Stomach (tissue), 9 donors: Measurements from ENCODE around the gene APELA. TPM values are rescaled to one million over a fixed set of nuclear protein-coding genes. Genes with fewer than 3 reads are reported as not detected.
"Not testable (repeated sequence)": the region's sequence is repeated elsewhere in the genome, so short reads cannot be mapped to it uniquely, and the experiment has no call there.

ENCODE experiments used
- DNase-seq, 2 donors: peaks; one replicate each; pipeline versions ENCODE4 v3.0.0 to v3.0.0-alpha.2; 2013 to 2019
- H3K27ac ChIP-seq, 5 donors: fragments of 200-600 bp in 4 of 5; sonication (generic) in 4 of 5; one replicate each; pipeline ENCODE4 v1.5.1; 2013 to 2019; ENCODE audit warnings: mild to moderate bottlenecking in 1 of 5, moderate library complexity in 1 of 5
- H3K27me3 ChIP-seq, 3 donors: fragments of 200-600 bp; sonication (generic); one replicate each; pipeline ENCODE4 v1.5.1; 2017 to 2019; ENCODE audit warnings: mixed run types in 1 of 3
- H3K36me3 ChIP-seq, 4 donors: fragments of 200-600 bp; sonication (generic); 1 replicate in 3 of 4; 2 replicates in 1 of 4; pipeline ENCODE4 v1.5.1; 2016 to 2019
- H3K4me1 ChIP-seq, 4 donors: fragments of 200-600 bp; sonication (generic); one replicate each; pipeline ENCODE4 v1.5.1; 2016 to 2019
- H3K4me3 ChIP-seq, 4 donors: fragments of 200-600 bp; sonication (generic) in 3 of 4; one replicate each; pipeline ENCODE4 v1.5.1; 2016 to 2019; ENCODE audit warnings: mild to moderate bottlenecking in 1 of 4
- H3K9me3 ChIP-seq, 4 donors: fragments of 200-600 bp; sonication (generic); one replicate each; pipeline ENCODE4 v1.5.1; 2016 to 2019
- EP300 ChIP-seq: sonication (generic); formaldehyde crosslinking; IDR thresholded peaks from one replicate; pipeline ENCODE4 v1.6.1; 2017; ENCODE audit warnings: antibody characterized with exemption
- POLR2A ChIP-seq, 4 donors: fragments of 450-650 bp; IDR thresholded peaks; one replicate each; pipeline ENCODE4 v1.6.1; 2016; ENCODE audit warnings: antibody characterized with exemption in 4 of 4, control low read depth in 2 of 4, mild to moderate bottlenecking in 1 of 4, moderate library complexity in 1 of 4
- POLR2AphosphoS5 ChIP-seq, 3 donors: sonication (generic); formaldehyde crosslinking; IDR thresholded peaks; one replicate each; pipeline ENCODE4 v1.6.1; 2016; ENCODE audit warnings: antibody characterized with exemption in 3 of 3
- WGBS, 5 donors: extraction: QIAGEN DNeasy Blood & Tissue Kit in 3 of 5; methylation state at CpG; one replicate each; pipeline versions ENCODE4 v1.1.5 to v1.1.7; 2013 to 2018; 5-methylcytosine and 5-hydroxymethylcytosine counted together
- intact Hi-C: fragments of 100-400 bp; cut with DNase I; formaldehyde crosslinking; loops from one replicate; pipeline ENCODE4 v1.15.1; 2023; ENCODE audit warnings: low total_unique reads
- polyA plus RNA-seq, 3 donors: library from polyadenylated mRNA; stranded (reverse); fragments of 200-250 nt; gene quantifications; one replicate each; pipeline ENCODE4 v1.2.3, GENCODE V29; 2013
- total RNA-seq, 5 donors: library from RNA; depleted of rRNA; stranded (reverse); fragments of >200 nt; gene quantifications; one replicate each; pipeline versions ENCODE4 v1.1.0 to v1.2.3, GENCODE V29; 2014 to 2016
- TF ChIP-seq, protein P1 (sequence below), 7 experiments: fragments of 450-650 bp in 4 of 7; fragments of 200-600 bp in 3 of 7; sonication (generic) in 3 of 7; IDR thresholded peaks; one replicate each; pipeline ENCODE4 v1.5.1; 2016 to 2019; ENCODE audit warnings: antibody characterized with exemption in 7 of 7, control low read depth in 2 of 7, mild to moderate bottlenecking in 1 of 7
- donor health status: healthy with polysubstance abuse.
- donor health status: Bipolar disorder and iron deficiency.
- donor health status: healthy.

APELA gene
- total and polyA plus RNA-seq, 8 donors: 0.13 to 0.18 TPM; not detected in 6

GRCh38 chr4:164924670-164925238 lies 47.8 kb downstream of the APELA start:
- TF ChIP-seq POLR2AphosphoS5 (IDR thresholded peaks at IDR 0.05): no peak
- TF ChIP-seq, protein P1, sequence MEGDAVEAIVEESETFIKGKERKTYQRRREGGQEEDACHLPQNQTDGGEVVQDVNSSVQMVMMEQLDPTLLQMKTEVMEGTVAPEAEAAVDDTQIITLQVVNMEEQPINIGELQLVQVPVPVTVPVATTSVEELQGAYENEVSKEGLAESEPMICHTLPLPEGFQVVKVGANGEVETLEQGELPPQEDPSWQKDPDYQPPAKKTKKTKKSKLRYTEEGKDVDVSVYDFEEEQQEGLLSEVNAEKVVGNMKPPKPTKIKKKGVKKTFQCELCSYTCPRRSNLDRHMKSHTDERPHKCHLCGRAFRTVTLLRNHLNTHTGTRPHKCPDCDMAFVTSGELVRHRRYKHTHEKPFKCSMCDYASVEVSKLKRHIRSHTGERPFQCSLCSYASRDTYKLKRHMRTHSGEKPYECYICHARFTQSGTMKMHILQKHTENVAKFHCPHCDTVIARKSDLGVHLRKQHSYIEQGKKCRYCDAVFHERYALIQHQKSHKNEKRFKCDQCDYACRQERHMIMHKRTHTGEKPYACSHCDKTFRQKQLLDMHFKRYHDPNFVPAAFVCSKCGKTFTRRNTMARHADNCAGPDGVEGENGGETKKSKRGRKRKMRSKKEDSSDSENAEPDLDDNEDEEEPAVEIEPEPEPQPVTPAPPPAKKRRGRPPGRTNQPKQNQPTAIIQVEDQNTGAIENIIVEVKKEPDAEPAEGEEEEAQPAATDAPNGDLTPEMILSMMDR (IDR thresholded peaks at IDR 0.05): no peak
- no peak for TF ChIP-seq POLR2A (IDR thresholded peaks at IDR 0.05)
- TF ChIP-seq EP300: no peak
- Histone ChIP-seq H3K36me3 (no peaks in the 10 kb centered on the region), H3K4me3 (no peak overlapping the region), H3K9me3 (no peaks in the 10 kb centered on the region), H3K27ac (no peak overlapping the region), H3K27me3 (no peaks in the 10 kb centered on the region), H3K4me1 (no peaks in the 10 kb centered on the region)
- DNase-seq: no peak
- intact Hi-C loops: no loop called here
- WGBS, 5 donors: 83 to 91% (median 87%) methylated on average over 3 of the region's 3 CpGs

DNA sequence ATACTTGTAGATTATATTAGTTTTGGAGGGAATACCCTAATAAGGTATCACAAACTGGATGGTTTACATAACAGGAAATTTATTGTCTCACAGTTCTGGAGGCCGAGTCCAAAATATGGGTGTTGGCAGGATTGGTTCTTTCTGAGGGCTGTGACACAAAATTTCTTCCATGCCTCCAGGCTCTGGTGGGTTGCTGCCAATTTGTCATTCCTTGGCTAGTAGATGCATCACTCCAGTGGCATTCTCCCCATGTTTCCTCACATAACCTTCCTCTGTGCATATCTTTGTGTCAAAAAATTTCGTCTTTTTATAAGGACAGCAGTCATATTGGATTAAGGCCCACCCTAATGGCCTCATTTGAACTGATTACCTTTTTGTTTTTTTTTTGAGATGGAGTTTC lies 49.3 kb downstream of the APELA start:
- no peaks in the 10 kb centered on the region for H3K36me3 ChIP-seq
- no peaks in the 10 kb centered on the region for H3K27me3 ChIP-seq
- no peaks in the 10 kb centered on the region for H3K9me3 ChIP-seq
- H3K4me1 ChIP-seq: no peaks in the 10 kb centered on the region
- DNase-seq: no peak
- TF ChIP-seq EP300 (no peak), POLR2AphosphoS5 (IDR thresholded peaks at IDR 0.05) (no peak), POLR2A (IDR thresholded peaks at IDR 0.05) (no peak)
- TF ChIP-seq, protein P1 (IDR thresholded peaks at IDR 0.05): no peak
- H3K27ac ChIP-seq: no peak overlapping the region
- intact Hi-C loops: no loop called here
- no peak overlapping the region for H3K4me3 ChIP-seq
- WGBS, 5 donors: 46 to 89% (median 69%) methylated on average over 2 of the region's 2 CpGs

- DNase-seq, H3K9me3 ChIP-seq, H3K4me3 ChIP-seq, H3K36me3 ChIP-seq, intact Hi-C loops, H3K4me1 ChIP-seq, H3K27me3 ChIP-seq, H3K27ac ChIP-seq: not testable (repeated sequence)
- WGBS, 5 donors: 51 to 86% (median 64%) methylated on average over 2 of the region's 2 CpGs
Measured at GRCh38 chr4:164927101-164927500, 50.1 kb downstream of the APELA start.

DNA sequence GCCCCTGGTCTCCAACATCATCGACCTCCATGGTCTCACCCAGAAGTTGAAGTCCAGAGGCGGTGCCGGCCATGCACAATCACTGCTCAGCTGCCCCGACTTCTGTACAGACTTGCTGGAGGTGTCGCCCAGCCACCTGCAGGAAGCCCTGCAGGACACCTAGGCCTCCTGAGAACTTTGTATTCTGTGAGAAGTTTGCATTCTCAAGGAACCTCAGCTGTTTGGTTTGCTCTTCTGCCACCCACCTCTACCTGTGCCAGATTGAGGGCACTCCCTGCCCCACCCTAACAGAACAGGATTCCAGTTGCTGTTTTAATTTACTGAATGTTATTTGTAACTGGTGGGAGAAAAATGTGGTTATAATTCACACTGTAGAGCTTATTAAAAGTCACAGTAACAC lies 53.7 kb downstream of the APELA start:
- H3K27ac ChIP-seq: no peak overlapping the region
- no peaks in the 10 kb centered on the region for H3K36me3 ChIP-seq
- DNase-seq: no peak
- TF ChIP-seq POLR2AphosphoS5 (IDR thresholded peaks at IDR 0.05): no peak
- no peak for TF ChIP-seq POLR2A (IDR thresholded peaks at IDR 0.05)
- no peak for TF ChIP-seq EP300
- TF ChIP-seq, protein P1 (IDR thresholded peaks at IDR 0.05): no peak
- no peaks in the 10 kb centered on the region for H3K4me1 ChIP-seq
- WGBS, 5 donors: 88 to 94% (median 90%) methylated on average over 5 of the region's 5 CpGs
- intact Hi-C loops: no loop called here
- no peak overlapping the region for H3K4me3 ChIP-seq
- H3K27me3 ChIP-seq: no peaks in the 10 kb centered on the region
- no peaks in the 10 kb centered on the region for H3K9me3 ChIP-seq

DNA sequence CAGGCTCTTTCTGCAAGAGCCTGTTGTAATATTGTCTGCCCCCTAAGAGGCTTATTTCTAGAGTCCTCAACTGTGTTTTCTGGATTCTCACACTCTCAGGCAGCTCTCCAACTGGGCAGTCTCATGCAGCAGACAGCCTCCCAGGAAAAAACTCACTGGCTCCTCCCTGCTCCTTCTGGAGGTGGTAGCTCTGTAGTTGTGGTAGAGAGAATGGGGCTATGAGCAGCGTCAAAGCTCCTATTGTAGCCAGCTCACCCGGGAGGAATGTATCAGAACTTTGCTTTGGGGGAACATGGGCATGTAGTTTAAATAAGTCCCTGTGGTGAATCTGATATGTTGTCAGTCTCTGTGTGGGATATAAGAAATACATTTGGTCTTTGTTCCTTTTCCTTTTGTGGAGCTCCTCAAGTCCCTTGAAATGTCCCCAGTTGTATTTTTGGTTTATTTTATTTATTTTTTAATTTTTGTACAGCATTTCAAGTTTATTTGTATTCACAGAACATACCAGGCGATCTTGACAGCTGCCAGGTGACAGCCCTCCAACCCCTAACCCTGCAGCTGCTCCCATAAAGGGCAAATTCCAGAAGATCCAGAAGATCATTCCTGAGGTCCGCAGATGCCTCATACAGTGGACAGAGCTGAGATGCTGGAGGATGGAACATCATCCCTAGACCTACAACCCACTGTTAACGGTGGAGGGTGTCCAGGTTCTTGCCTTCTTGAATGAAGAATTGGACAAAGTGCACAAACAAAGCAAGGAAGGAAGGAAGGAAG lies 54.8 kb downstream of the APELA start:
- no peaks in the 10 kb centered on the region for H3K36me3 ChIP-seq
- 77 to 84% (median 81%) methylated on average over 5 of the region's 5 CpGs for WGBS, 5 donors

More for the DNA sequence above, 54.8 kb downstream of the APELA start:
- H3K27me3 ChIP-seq: no peaks in the 10 kb centered on the region
- intact Hi-C loops: no loop called here
- H3K4me3 ChIP-seq: no peak overlapping the region
- H3K4me1 ChIP-seq: no peaks in the 10 kb centered on the region
- H3K27ac ChIP-seq: no peak overlapping the region
- TF ChIP-seq EP300: no peak
- TF ChIP-seq POLR2A (IDR thresholded peaks at IDR 0.05): no peak
- TF ChIP-seq POLR2AphosphoS5 (IDR thresholded peaks at IDR 0.05): no peak
- TF ChIP-seq, protein P1 (IDR thresholded peaks at IDR 0.05): no peak
- no peak for DNase-seq
- H3K9me3 ChIP-seq: no peaks in the 10 kb centered on the region
